ENCODE measurements around the gene UBR4.

The UBR4 gene

DNA sequence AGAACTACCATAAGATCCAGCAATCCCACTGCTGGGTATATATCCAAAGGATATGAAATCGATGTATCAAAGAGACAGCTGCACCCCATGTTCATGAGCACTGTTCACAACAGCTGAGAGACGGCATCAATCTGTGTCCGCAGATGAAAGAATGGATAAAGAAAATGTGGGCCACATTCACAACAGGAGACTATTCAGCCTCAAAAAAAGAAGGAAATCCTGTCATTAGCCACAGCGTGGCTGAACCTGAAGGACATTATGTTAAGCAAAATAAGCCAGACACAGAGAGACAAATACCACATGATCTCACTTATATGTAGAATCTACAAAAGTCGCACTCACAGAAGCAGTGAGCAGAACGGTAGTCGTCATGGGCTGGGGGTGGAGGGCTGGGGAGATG lies 154.4 kb downstream of the UBR4 start:
- no peak for DNase-seq (ENCODE audit: low read depth)

DNA sequence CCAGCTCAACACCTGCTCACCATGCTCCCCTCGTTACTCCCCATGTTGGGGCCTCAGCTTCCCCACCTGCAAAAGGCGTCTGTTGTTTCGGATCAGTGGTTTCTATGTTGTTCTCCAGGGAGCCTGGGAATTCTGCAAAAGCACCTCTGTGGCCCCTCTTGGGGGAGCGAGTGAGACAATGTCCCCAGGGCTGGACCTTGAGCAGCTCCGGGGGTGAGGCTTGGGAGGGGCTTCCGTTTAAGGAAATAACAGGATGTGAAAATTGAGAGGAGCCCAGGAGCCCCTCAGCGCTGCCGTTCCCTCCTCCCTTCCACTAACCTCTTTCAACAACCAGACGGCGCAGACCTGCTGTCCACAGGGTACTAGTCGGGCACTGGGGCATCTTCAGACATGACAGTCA lies 155.1 kb downstream of the UBR4 start:
- no peak for DNase-seq (ENCODE audit: low read depth)

- DNase-seq (ENCODE audit: low read depth): no peak
Observed at GRCh38 chr1:19054216-19054615, 155.8 kb downstream of the UBR4 start.

DNA sequence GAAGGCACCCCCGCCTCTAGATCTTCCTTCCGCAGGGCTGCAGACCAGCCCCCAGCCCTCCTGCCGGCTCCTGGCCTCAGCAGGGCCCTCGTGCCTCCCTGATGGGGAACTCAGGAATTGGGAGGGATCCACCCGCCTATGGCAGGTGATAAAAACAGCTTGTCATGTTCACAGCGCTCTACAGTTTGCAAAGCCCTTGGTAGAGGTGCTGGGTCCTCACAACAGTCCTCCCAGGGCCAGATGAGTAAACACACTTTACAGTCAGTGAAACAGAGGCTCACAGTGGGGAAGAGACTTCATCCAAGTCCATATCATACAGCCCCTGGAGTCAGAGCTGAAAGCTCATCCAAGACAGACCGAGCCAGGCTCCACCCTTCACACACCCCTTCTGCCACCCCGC lies 156.6 kb downstream of the UBR4 start:
- DNase-seq (ENCODE audit: low read depth): no peak

- no peak for DNase-seq (ENCODE audit: low read depth)
Observed at GRCh38 chr1:19049798-19050197, 160.3 kb downstream of the UBR4 start.

DNA sequence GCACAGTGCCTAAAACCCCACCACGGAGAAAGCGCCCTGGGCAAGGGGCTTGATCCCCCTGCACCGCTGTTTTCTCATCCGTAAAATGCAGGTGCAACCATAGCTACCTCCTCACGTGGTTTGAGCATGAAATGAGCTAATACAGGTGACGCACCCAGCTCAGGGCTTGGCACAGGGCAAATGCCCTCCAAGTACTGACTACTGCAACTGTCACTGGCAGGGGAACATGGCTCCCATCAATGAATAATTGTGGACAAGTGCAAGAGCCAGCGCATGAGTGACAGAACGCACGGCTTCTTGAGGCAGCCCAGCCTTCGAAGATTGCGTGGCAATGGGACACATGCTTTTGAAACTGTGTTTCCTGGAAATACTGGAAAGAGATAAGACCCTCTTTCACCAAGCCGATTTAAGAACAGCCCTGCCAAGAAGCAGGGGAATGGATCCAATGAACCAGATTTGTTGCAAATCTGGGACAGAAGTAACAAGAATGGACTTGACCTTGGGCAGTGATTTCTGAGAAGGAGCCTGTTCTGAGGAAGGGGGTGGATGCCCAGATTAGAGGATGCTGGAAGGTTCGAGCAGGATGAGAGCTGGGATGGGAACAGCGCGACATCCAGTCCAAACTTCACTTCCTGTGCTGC lies 160.8 kb downstream of the UBR4 start:
- DNase-seq (ENCODE audit: low read depth): no peak

DNA sequence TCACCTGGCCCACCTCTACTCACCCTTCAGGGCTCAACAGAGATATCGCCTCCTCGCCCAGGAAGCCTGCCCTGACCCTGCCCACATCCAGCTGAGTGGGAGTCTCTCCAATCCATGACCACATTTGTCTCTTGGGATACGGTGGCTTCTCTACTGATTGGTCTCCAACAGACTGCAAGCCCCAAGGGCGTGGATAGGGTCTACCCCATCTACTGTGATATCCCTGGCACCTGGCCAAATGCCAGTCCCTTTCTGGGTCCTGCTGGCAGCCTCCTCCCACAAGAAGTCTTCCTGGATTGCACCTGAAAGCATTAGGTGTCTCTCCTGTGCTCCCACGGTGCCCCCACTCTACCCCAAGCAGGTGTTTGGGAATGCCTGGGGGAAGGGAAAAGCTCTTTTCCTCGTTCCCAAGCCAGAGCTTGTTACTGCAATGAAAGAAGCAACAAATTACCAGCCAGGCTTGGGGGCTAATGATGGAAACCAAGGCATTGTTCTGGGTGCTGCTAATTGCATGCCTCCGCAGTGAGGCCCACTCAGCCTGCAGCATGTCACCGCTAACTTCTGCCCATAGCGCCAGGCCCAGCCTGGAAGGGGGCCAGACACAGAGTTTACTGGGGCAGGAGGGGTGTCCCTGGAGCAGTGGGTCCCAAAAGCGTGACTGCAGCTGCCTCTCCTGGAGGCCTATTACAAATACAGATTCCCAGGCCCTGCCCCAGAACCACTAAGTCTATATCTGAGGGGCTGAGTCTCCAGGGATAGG lies 162.9 kb downstream of the UBR4 start:
- no peak for DNase-seq (ENCODE audit: low read depth)

DNA sequence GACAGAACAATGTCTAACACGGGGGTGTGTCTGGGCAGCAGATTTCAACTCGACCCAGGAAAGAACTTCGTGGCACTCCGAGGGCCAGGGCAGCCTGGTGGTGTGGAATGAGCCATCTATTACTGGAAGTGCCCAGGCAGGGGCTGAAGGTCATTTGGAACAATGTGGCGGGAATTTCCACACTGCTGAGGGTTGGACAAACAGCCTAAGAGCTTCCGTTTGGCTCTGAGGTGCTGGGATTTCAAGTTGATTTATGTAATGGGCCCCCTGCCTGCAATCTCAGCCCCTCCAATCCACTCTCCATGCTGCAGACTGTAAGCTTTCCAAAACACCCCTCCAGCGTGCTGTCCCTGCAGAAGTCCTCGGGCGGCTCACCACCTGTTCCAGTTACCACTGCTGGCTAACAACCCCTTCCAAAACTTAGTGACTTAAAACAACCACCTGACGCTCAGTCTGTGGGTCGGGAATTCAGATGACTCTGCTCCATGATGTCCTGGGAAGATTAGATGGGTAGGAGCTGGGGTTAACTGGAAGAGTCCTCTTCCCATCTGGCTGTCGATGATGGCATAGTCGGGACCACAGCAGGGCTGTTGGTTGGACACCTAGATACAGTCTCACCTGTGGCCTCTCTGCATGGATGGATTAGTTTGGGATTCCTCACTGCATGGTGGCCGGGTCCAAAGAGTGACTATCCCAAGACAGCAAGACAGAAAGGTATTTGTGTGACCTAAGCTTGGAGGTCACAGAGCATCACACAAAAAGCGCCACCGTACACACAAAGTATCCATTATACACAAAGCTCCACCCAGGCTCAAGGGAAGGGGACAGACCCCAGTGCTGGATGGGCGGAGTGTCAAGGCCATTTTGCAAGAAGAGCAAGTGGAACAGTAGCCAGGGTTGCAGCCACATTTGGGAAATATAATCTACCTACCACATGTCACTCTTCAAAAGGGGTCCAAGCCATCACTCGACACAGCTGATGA lies 163.9 kb downstream of the UBR4 start:
- no peak for DNase-seq (ENCODE audit: low read depth)

DNA sequence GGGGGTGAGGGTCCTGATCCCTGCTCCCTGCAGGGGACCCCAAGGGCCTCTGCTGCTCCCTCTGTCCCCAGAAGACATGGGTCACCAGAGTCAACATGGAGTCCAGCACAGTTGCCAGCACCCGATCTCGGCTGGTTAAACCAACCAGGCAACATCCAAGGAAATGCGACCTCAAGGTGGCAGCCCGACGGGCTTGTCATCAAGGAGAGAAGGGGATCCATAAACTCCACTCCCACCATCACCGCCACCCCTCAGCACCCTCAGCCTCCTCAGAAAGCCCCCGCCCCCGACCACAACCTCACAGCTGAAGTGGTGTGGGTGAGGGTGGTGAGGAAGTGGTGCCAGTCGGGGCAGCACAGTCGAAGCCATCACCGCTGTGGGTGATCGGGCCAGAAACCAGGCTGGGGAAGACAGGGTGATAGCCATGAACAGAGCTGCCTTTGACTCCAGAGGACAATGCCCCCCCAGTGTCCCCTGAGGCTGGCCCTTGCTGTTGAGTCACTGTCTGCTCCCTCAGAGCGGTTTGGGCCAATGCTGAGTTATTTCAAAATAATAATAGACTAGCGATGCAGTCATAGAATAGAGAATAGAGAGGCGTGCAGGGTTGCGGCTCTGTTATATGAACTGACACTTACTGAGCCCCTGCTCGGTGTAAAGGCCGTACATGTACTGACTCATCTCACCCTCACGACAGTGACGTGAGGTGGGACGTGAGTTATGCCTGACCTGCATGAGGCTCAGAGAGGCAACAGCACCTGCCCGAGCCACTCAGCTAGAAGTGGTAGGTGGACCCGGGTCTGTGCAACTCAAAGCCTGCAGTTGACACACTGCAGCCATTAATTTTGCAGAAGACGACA lies 164.9 kb downstream of the UBR4 start:
- DNase-seq (ENCODE audit: low read depth): no peak

DNA sequence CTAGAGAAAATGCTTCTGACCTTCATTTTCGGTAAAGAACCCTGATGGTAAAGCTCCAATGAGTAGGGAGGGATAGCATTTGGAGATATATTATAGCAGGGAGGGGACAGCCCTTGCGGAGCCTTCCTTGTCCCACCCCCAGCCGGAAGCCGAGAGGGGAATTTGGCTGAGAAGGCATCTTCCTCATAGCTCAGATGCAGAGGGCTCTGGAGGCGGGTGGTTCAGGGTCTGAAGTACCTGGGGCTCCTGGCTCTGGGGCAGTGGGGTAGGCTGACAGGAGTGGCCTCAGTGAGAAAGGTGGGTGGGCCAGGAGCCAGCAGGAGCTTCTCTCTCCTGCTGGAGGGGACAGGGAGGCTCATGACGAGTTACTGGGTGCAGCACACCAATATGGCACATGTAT lies 165.6 kb downstream of the UBR4 start:
- no peak for DNase-seq (ENCODE audit: low read depth)

DNA sequence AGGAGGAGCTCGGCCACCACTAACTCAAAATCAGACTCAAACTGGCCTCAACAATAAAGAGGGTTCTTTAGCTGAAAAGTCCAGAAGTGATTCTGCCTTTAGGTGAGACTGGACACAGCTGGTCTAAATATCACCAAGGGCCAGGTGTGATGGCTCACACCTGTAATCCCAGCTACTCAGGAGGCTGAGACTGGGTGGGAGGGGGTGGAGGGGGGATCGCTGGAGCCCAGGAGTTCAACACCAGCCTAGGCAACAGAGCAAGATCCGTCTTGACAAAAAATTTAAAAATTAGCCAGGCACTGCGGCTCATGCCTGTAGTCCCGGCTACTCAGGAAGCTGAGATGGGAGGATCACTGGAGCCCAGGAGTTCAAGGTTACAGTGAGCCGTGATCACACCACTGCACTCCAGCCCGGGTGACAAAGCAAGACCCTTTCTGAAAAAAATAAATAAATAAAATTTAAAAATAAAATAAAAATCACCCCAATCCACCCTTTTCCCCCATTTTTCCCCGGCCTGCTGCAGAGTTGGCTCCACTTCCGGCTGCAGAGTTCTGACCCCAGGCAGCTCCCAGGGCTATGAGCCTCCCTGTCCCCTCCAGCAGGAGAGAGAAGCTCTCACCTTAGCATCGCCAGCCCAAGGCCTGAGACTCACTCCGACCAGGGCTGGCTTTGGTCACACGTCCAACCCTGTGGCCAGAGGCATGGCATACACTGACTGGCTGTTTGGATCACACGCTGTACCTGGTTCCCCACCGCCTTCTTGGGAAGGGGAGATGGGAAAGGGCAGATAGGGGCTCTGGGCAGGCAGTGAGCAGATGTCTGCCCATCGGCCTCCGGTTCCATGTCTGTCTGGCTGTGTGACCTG lies 166.3 kb downstream of the UBR4 start:
- DNase-seq (ENCODE audit: low read depth): no peak

GRCh38 chr1:19042675-19043578 lies 167.1 kb downstream of the UBR4 start:
- DNase-seq (ENCODE audit: low read depth): no peak

DNA sequence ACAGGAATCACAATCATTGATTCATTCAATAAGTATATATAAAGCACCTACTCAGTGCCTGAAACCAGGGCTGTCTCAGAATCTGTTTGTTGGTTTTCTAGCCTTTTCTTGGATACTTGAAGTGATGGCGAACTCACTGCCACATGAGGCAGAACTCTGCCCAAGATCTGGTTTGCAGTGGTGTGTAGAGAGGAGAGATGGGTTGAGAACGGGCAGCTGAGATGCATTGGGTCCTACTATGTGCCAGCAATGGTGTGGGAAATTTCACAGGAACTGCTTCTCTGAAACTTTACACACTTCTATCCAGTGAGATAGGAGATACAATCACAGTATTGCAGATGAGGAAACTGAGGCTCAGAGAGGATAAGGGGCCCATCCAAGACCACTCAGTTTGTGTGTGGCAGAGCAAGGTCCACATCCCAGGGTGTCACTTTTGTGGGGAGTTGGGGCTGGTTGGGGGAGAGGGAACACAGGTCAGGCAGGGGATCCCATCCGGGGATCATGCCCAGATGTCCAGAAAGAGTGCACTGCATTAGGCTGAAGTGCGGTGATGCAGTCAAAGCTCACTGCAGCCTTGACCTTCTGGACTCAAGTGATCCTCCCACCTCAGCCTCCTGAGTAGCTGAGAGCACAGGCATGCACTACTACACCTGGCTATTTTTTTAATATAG lies 169.9 kb downstream of the UBR4 start:
- no peak for DNase-seq (ENCODE audit: low read depth)

- DNase-seq (ENCODE audit: low read depth): no peak
Observed at GRCh38 chr1:19038732-19039131, 171.3 kb downstream of the UBR4 start.

DNA sequence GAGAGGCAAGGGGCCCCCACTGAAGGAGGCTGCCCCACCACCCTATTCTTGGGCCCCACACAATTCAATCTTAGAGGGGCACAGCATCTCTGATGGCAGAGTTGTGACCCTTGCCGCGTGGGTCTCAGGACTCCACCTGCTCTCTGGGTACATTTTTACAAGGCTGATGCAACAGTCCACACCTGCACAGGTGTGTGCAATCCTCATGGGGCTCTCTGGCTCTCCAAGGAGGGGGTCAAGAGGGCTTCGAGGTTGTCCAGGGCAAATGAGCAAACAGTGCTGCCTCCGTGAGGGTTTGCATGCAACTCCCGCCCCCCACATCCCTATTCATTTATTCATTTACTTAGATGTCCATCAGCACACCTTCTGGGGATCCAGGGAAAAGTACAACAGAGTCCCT lies 172.0 kb downstream of the UBR4 start:
- no peak for DNase-seq (ENCODE audit: low read depth)

DNA sequence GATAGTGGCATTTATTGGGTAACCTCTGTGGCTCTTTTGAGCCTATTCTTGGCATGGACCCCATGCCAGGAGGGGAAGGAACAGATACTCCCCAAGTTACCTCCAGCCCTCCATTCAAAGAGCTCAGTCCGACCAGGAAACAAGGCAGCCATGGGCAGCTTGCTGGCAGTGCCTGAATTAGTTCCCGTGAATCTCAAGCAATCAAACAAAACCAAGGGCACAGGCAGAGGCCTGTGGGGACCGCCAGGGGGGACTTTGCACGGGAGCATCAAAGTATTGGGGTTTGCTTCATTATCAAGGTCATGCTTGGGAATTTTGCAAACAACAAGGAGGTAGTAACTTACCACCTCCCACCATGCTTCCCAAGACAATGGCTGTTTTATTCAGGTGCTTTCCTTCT lies 172.4 kb downstream of the UBR4 start:
- no peak for DNase-seq (ENCODE audit: low read depth)

- no peak for DNase-seq (ENCODE audit: low read depth)
Observed at GRCh38 chr1:19036813-19037605, 173.1 kb downstream of the UBR4 start.

All from activated T-helper 1 cell treated with Interleukin-2 at 50 U/mL for 16 hours (primary cell).